ENCODE results near the gene AP2A2. TPM values are rescaled to one million over a fixed set of nuclear protein-coding genes. Genes with fewer than 3 reads are reported as not detected.
"Not testable (repeated sequence)": the region's sequence is repeated elsewhere in the genome, so short reads cannot be mapped to it uniquely, and the experiment has no call there.

Gene AP2A2
- total RNA-seq, 4 donors from 2014 or later: 70.5 to 130 (median 102) TPM

DNA sequence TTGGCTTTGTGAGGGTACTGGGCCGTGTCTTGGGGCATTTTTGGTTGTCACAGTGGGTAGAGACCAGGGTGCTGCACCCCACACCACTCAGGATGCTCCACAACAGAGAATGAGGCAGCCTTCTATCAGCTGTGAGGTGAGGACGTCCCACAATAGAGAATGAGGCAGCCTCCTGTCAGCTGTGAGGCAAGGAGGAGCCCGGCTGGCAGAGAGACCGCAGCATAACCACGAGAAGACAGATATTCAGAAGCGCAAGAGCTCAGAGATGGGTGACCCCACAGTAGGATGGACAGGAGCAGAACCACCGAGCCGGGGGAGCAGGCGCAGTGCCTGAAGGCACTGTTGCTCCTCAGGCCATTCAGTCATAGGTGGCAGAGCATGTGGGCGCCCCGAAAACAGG, 47.6 kb downstream of the AP2A2 start:
- no peaks in the 10 kb centered on the region for H3K4me1 ChIP-seq
- 80 to 93% methylated on average over 8 to 11 of the region's 11 CpGs for WGBS, 2 donors (ENCODE audit: low coverage in 1 of 2)
- no peak for DNase-seq
- peaks cover 0 to 28% (median 9%) of the 10 kb centered on the region in 4 donors for H3K36me3 ChIP-seq
- H3K9me3 ChIP-seq: no peaks in the 10 kb centered on the region
- no peak overlapping the region for H3K4me3 ChIP-seq
- no peak overlapping the region for H3K27ac ChIP-seq
- H3K27me3 ChIP-seq: no peaks in the 10 kb centered on the region
- TF ChIP-seq, protein P1, sequence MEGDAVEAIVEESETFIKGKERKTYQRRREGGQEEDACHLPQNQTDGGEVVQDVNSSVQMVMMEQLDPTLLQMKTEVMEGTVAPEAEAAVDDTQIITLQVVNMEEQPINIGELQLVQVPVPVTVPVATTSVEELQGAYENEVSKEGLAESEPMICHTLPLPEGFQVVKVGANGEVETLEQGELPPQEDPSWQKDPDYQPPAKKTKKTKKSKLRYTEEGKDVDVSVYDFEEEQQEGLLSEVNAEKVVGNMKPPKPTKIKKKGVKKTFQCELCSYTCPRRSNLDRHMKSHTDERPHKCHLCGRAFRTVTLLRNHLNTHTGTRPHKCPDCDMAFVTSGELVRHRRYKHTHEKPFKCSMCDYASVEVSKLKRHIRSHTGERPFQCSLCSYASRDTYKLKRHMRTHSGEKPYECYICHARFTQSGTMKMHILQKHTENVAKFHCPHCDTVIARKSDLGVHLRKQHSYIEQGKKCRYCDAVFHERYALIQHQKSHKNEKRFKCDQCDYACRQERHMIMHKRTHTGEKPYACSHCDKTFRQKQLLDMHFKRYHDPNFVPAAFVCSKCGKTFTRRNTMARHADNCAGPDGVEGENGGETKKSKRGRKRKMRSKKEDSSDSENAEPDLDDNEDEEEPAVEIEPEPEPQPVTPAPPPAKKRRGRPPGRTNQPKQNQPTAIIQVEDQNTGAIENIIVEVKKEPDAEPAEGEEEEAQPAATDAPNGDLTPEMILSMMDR (IDR thresholded peaks at IDR 0.05): no peak
- TF ChIP-seq EP300 (IDR thresholded peaks at IDR 0.05; ENCODE audit: low read depth) (no peak), POLR2A (IDR thresholded peaks at IDR 0.05) (no peak), POLR2AphosphoS5 (IDR thresholded peaks at IDR 0.05) (no peak)
- in situ Hi-C loops (cut with MboI; ENCODE audit: low pct_ligation_motif_present in 1 of 4, low pct_unique_long_range_greater_than_20kb in 1 of 4, low sequenced_read_pairs in 3 of 4) (no loop called here), intact Hi-C loops (cut with DNase I; ENCODE audit: low total_unique reads) (no loop called here)

DNA sequence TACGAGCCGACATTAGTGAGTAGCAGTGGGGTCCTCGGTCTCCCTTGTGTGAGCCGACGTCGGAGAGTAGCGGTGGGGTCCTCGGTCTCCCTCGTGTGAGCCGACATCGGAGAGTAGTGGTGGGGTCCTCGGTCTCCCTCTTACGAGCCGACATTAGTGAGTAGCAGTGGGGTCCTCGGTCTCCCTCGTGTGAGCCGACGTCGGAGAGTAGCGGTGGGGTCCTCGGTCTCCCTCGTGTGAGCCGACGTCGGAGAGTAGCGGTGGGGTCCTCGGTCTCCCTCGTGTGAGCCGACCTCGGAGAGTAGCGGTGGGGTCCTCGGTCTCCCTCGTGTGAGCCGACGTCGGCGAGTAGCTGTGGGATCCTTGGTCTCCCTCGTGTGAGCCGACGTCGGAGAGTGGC, 49.7 kb downstream of the AP2A2 start:
- H3K9me3 ChIP-seq; H3K27ac ChIP-seq; intact Hi-C loops (cut with DNase I; ENCODE audit: low total_unique reads); H3K4me3 ChIP-seq; H3K27me3 ChIP-seq; in situ Hi-C loops (cut with MboI; ENCODE audit: low pct_ligation_motif_present in 1 of 4, low pct_unique_long_range_greater_than_20kb in 1 of 4, low sequenced_read_pairs in 3 of 4); H3K4me1 ChIP-seq; DNase-seq: not testable (repeated sequence)
- 93% methylated on average over 41 of the region's 41 CpGs; no CpG with 5 or more reads in 1 of the 2 donors for WGBS, 2 donors (ENCODE audit: low coverage in 1 of 2)
- peaks cover 0 to 28% (median 9%) of the 10 kb centered on the region in 4 donors for H3K36me3 ChIP-seq

DNA sequence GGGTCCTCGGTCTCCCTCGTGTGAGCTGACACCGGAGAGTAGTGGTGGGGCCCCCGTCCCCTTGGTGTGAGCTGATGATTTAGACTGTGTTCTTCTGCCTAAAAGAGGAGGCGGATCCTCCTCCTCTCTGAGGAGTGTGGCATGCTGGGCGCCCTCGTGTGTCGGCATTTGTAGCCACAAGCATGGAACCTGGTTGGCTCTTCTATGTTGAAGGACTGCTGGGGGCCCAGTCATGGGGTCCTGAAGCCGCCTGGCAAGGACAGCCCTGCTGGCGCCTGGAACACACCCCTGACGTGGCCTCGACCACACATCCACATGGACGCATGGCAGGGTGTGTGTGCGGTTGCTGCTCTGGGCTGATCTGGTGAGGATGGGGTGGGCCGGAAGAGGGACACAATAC, 50.2 kb downstream of the AP2A2 start:
- no peak for TF ChIP-seq POLR2AphosphoS5 (IDR thresholded peaks at IDR 0.05)
- TF ChIP-seq EP300 (IDR thresholded peaks at IDR 0.05; ENCODE audit: low read depth): no peak
- TF ChIP-seq POLR2A (IDR thresholded peaks at IDR 0.05): no peak
- TF ChIP-seq, protein P1 (IDR thresholded peaks at IDR 0.05): no peak
- Histone ChIP-seq H3K27me3 (no peaks in the 10 kb centered on the region), H3K27ac (no peak overlapping the region), H3K4me3 (no peak overlapping the region), H3K36me3 (peaks cover 0 to 28% (median 9%) of the 10 kb centered on the region in 4 donors), H3K9me3 (no peaks in the 10 kb centered on the region), H3K4me1 (no peaks in the 10 kb centered on the region)
- 82 to 90% methylated on average over 2 to 15 of the region's 15 CpGs for WGBS, 2 donors (ENCODE audit: low coverage in 1 of 2)
- in situ Hi-C loops (cut with MboI; ENCODE audit: low pct_ligation_motif_present in 1 of 4, low pct_unique_long_range_greater_than_20kb in 1 of 4, low sequenced_read_pairs in 3 of 4): no loop called here
- no peak for DNase-seq
- intact Hi-C loops (cut with DNase I; ENCODE audit: low total_unique reads): no loop called here

DNA sequence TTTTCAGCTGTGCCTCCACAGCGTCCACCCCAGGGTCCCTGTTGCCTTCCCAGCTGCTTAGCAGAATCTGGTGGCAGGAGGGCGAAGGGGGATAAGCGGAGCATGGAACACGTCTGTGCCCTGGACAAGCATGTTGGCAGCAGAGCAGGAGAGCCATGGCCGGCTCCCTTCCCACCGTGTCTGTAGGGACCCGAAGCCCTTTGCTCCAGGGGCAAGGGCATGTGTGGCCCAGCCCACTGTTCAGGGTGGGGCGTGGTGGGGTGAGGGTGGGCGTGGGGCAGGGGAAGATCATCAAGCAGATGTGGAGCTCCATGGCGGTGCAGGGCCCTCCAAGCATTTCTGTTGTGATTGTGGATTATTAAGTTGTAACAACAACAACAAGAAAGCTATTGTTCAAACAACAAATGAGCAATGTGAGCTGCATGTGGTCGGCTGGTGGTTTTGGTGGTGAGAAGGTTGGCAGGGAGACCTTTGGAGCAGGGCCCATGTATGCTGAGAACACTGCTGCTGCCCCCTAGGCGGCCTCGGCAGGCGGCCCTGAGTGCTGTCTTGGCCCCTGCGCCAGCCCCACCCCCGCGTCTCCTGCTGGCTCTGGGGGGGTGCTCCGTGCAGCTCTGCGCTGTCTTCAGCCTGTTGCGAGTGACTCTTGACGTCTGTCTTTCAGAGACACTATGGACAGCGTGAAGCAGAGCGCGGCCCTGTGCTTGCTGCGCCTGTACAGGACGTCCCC, 50.9 kb downstream of the AP2A2 start:
- no peaks in the 10 kb centered on the region for H3K9me3 ChIP-seq
- intact Hi-C loops (cut with DNase I; ENCODE audit: low total_unique reads) (no loop called here), in situ Hi-C loops (cut with MboI; ENCODE audit: low pct_ligation_motif_present in 1 of 4, low pct_unique_long_range_greater_than_20kb in 1 of 4, low sequenced_read_pairs in 3 of 4) (no loop called here)
- DNase-seq: no peak
- no peaks in the 10 kb centered on the region for H3K4me1 ChIP-seq
- H3K27me3 ChIP-seq: no peaks in the 10 kb centered on the region
- H3K36me3 ChIP-seq: peaks cover 0 to 35% (median 9%) of the 10 kb centered on the region in 4 donors
- no peak overlapping the region for H3K4me3 ChIP-seq
- no peak for TF ChIP-seq POLR2AphosphoS5 (IDR thresholded peaks at IDR 0.05)
- no peak for TF ChIP-seq POLR2A (IDR thresholded peaks at IDR 0.05)
- TF ChIP-seq, protein P1 (IDR thresholded peaks at IDR 0.05): no peak
- no peak for TF ChIP-seq EP300 (IDR thresholded peaks at IDR 0.05; ENCODE audit: low read depth)
- WGBS, 2 donors (ENCODE audit: low coverage in 1 of 2): 85% methylated on average over 2 to 26 of the region's 26 CpGs
- H3K27ac ChIP-seq: no peak overlapping the region
